ENCODE measurements around the gene MYT1. TPM values are rescaled to one million over a fixed set of nuclear protein-coding genes. Genes with fewer than 3 reads are reported as not detected.

The MYT1 gene
- total and polyA plus RNA-seq, 4 donors: under 0.01 to 6.5 (median 0.08) TPM

DNA sequence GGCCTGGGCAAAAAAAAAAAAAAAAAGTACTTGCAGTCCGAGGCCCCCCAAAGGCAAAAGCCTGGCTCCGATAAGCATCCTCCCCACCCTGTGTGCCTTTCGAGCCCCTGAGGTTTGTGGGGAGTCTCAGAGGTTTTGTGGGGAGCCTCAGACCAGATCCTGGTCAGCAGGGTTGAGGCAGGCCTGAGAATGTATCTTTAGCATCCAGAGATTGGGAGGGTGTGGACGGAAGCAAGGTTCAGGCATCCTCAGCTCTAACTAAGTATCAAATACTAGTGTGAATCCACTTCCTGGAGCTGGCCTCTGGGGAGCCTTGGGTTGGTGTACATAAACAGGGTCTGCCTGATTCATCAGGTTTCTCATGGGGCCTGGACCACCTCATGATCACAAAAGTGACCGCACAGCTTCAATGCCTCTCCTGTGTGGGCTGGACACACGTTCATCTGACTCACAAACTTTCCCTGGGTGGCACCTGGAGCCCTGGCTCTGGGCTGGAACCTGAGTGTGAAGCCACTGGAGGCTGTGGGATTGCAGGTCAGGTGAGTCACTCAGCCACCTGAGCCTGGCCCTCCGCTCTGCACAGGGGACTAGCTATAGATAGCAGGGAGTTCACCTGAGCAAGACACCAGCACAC lies 115.7 kb downstream of the MYT1 start:
- Histone ChIP-seq H3K27me3 (ENCODE audit: control insufficient read depth in 4 of 4, insufficient read depth in 4 of 4, low read length in 3 of 4) (no peaks in the 10 kb centered on the region), H3K36me3 (ENCODE audit: control insufficient read depth in 4 of 4, insufficient read depth in 3 of 4, low read depth in 1 of 4, low read length in 3 of 4) (peaks cover 0 to 2% (median 0%) of the 10 kb centered on the region in 4 donors), H3K27ac (ENCODE audit: low read depth in 1 of 2, low read length in 2 of 2) (no peak overlapping the region), H3K9ac (ENCODE audit: low read depth in 1 of 2, low read length in 2 of 2) (no peak overlapping the region), H3K4me3 (ENCODE audit: low read depth in 1 of 3, low read length in 3 of 3) (no peak overlapping the region), H3K9me3 (ENCODE audit: control insufficient read depth in 4 of 4, low read length in 3 of 4) (no peaks in the 10 kb centered on the region), H3K4me1 (ENCODE audit: control insufficient read depth in 4 of 4, insufficient read depth in 4 of 4, low read length in 3 of 4) (no peaks in the 10 kb centered on the region)
- no peak for DNase-seq (ENCODE audit: low spot score)
- 85% methylated on average over 7 of the region's 7 CpGs for WGBS
- no peak for TF ChIP-seq ATF3 (IDR thresholded peaks at IDR 0.05)
- TF ChIP-seq GABPA (IDR thresholded peaks at IDR 0.05 in 1 of 2, conservative IDR thresholded peaks at IDR 0.05 in 1 of 2): no peak
- no peak for TF ChIP-seq HNF4G (IDR thresholded peaks at IDR 0.05)
- no peak for TF ChIP-seq RXRA (IDR thresholded peaks at IDR 0.05)
- TF ChIP-seq EGR1 (IDR thresholded peaks at IDR 0.05; ENCODE audit: low read depth in 2 of 2): no peak
- TF ChIP-seq YY1 (IDR thresholded peaks at IDR 0.05): no peak
- TF ChIP-seq, protein P1, sequence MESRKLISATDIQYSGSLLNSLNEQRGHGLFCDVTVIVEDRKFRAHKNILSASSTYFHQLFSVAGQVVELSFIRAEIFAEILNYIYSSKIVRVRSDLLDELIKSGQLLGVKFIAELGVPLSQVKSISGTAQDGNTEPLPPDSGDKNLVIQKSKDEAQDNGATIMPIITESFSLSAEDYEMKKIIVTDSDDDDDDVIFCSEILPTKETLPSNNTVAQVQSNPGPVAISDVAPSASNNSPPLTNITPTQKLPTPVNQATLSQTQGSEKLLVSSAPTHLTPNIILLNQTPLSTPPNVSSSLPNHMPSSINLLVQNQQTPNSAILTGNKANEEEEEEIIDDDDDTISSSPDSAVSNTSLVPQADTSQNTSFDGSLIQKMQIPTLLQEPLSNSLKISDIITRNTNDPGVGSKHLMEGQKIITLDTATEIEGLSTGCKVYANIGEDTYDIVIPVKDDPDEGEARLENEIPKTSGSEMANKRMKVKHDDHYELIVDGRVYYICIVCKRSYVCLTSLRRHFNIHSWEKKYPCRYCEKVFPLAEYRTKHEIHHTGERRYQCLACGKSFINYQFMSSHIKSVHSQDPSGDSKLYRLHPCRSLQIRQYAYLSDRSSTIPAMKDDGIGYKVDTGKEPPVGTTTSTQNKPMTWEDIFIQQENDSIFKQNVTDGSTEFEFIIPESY (IDR thresholded peaks at IDR 0.05): no peak
- no peak for TF ChIP-seq SP1 (IDR thresholded peaks at IDR 0.05)
- no peak for TF ChIP-seq NR2F2 (IDR thresholded peaks at IDR 0.05)
- TF ChIP-seq RAD21 (IDR thresholded peaks at IDR 0.05): no peak
- TF ChIP-seq HNF4A (conservative IDR thresholded peaks at IDR 0.05): no peak
- TF ChIP-seq TAF1 (conservative IDR thresholded peaks at IDR 0.05): no peak
- TF ChIP-seq FOXA1 (IDR thresholded peaks at IDR 0.05): no peak
- TF ChIP-seq REST (IDR thresholded peaks at IDR 0.05): no peak
- TF ChIP-seq FOXA2 (IDR thresholded peaks at IDR 0.05): no peak
- no peak for TF ChIP-seq JUND (IDR thresholded peaks at IDR 0.05)
- TF ChIP-seq CTCF (IDR thresholded peaks at IDR 0.05; ENCODE audit: low read depth, low read length, missing input control): no peak
